ENCODE data around the gene TMEM101.

DNA sequence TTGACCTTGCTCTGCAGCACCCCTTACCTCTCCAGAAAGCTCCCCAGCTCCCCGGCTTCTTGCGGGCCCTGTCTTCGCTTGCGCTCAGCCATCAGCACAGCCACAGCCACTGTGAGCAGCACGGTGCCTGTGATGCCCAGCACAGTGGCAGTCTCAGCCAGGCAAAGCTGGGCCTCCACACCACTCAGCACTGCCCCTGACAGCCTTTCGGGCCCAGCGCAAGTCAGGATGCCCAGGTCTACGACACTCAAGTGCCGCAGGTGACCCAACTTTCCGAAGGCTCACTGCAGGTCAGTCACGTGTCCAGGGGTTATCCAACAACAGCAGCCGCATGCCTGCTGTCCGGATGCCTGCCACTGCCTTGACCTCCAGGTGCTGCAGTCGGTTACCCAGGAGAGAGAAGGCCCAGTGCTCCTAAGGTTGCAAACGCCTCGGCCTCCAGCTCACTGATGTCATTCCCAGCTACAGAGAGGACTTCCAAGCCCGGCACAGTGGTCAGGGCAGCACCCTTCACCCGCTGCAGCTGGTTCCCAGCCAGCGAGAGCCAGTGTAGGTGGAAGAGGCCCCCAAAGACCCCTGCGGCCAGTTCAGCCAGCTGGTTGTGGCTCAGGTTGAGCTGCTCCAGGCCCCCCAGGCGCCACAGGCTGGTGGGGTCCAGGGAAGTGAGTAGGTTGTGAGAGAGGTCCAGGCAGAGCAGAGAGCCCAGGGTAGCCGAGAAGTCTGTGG, 8.9 kb upstream of the TMEM101 start:
- TF ChIP-seq, protein P1, sequence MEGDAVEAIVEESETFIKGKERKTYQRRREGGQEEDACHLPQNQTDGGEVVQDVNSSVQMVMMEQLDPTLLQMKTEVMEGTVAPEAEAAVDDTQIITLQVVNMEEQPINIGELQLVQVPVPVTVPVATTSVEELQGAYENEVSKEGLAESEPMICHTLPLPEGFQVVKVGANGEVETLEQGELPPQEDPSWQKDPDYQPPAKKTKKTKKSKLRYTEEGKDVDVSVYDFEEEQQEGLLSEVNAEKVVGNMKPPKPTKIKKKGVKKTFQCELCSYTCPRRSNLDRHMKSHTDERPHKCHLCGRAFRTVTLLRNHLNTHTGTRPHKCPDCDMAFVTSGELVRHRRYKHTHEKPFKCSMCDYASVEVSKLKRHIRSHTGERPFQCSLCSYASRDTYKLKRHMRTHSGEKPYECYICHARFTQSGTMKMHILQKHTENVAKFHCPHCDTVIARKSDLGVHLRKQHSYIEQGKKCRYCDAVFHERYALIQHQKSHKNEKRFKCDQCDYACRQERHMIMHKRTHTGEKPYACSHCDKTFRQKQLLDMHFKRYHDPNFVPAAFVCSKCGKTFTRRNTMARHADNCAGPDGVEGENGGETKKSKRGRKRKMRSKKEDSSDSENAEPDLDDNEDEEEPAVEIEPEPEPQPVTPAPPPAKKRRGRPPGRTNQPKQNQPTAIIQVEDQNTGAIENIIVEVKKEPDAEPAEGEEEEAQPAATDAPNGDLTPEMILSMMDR (IDR thresholded peaks at IDR 0.05) = no peak
- TF ChIP-seq POLR2A (IDR thresholded peaks at IDR 0.05) = no peak
- TF ChIP-seq POLR2AphosphoS5 (IDR thresholded peaks at IDR 0.05) = no peak

Measured in prostate gland (tissue), 2 donors.